Esophagus (tissue), 2 donors: ENCODE results near the gene SLC25A41. TPM values are rescaled to one million over a fixed set of nuclear protein-coding genes. Genes with fewer than 3 reads are reported as not detected.
A peak's percentile ranks its signal among the peaks of the same experiment; 100 is the strongest.

Experiments used
- H3K27ac ChIP-seq, 2 donors: one replicate each; pipeline ENCODE4 v1.5.1; 2013; ENCODE audit warnings: low read depth in 2 of 2, mild to moderate bottlenecking in 2 of 2, inconsistent platforms in 1 of 2, low read length in 1 of 2, moderate library complexity in 1 of 2
- H3K27me3 ChIP-seq, 2 donors: one replicate each; pipeline ENCODE4 v1.6.1; 2013; ENCODE audit warnings: low read length in 2 of 2, control low read depth in 1 of 2, mild to moderate bottlenecking in 1 of 2; ENCODE audit not compliant: insufficient read depth in 2 of 2, control insufficient read depth in 1 of 2
- H3K36me3 ChIP-seq, 2 donors: one replicate each; pipeline ENCODE4 v1.6.1; 2013; ENCODE audit warnings: low read length in 1 of 2; ENCODE audit not compliant: control insufficient read depth in 2 of 2, insufficient read depth in 2 of 2
- H3K4me1 ChIP-seq, 2 donors: one replicate each; pipeline ENCODE4 v1.6.1; 2013; ENCODE audit warnings: low read length in 1 of 2; ENCODE audit not compliant: control insufficient read depth in 2 of 2, insufficient read depth in 2 of 2
- H3K4me3 ChIP-seq, 2 donors: one replicate each; pipeline ENCODE4 v1.5.1; 2013; ENCODE audit warnings: low read length in 2 of 2, mild to moderate bottlenecking in 2 of 2, low read depth in 1 of 2, moderate library complexity in 1 of 2
- H3K9me3 ChIP-seq, 2 donors: one replicate each; pipeline ENCODE4 v1.6.1; 2013; ENCODE audit warnings: mild to moderate bottlenecking in 2 of 2, low read depth in 1 of 2, low read length in 1 of 2, moderate library complexity in 1 of 2; ENCODE audit not compliant: control insufficient read depth in 2 of 2, insufficient read depth in 1 of 2
- WGBS, 2 donors: extraction: QIAGEN DNeasy Blood & Tissue Kit; methylation state at CpG; one replicate each; pipeline ENCODE4 v1.1.7; 2013; 5-methylcytosine and 5-hydroxymethylcytosine counted together
- polyA plus RNA-seq, 2 donors: library from polyadenylated mRNA; stranded (reverse); fragments of 200-250 nt; gene quantifications; one replicate each; pipeline ENCODE4 v1.2.3, GENCODE V29; 2013
- donor health status: healthy with polysubstance abuse.
- donor health status: Bipolar disorder and iron deficiency.

The SLC25A41 gene
- polyA plus RNA-seq = 1 to 10 TPM in 1 of 2 donors, under 1 TPM in 1; 0.36 to 1.4 TPM

DNA sequence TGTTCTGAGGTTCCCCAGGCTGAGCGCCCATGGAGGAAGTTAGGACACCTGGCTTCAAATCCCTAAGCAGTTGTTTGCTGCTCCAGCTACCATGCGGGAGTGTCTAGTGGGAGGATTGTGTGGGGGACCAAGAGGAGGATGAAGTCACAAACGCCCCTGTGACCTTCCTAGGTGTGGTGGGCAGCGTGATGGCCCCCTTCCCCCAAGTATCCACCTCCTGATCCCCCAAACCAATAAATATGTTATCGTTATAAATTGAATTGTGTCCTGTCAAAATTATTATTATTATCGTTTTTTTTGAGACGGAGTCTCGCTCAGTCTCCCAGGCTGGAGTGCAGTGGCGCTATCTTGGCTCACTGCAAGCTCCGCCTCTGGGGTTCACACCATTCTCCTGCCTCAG lies at the start of gene SLC25A41:
Gene SLC25A41, minus strand, starts transcription at position 101 of the 400 bp plus-strand sequence. Its CDS starts 70 bp downstream, at position 31.
- H3K9me3 ChIP-seq = no peaks in the 10 kb centered on the region
- no peak within 1 kb of the TSS for H3K4me3 ChIP-seq
- 92 to 93% methylated on average over 10 of the region's 10 CpGs for WGBS, 2 donors
- H3K4me1 ChIP-seq = no peaks in the 10 kb centered on the region
- H3K27ac ChIP-seq = no peak within 1 kb of the TSS
- no peaks in the 10 kb centered on the region for H3K27me3 ChIP-seq
- H3K36me3 ChIP-seq = no peaks in the 10 kb centered on the region

DNA sequence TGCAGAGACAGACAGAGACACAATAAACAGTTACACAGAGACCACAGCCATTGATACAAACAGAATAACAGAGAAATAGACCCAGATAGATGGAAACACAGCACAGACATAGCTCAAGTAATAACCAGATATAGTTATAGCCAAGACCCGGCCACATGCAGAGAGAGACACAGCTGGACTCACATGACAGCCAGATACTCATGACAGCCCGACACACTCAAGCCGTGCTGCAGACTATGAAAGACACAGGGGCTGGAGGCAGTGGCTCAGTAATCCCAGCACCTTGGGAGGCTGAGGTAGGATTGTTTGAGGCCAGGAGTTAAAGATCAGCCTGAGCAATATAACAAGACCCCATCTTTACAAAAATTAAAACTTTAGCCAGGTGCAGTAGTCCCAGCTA lies 49.7 kb upstream of the SLC25A41 start:
- H3K27ac ChIP-seq = no peak overlapping the region
- no peaks in the 10 kb centered on the region for H3K9me3 ChIP-seq
- no peaks in the 10 kb centered on the region for H3K27me3 ChIP-seq
- peaks cover 0 to 5% of the 10 kb centered on the region in 2 donors for H3K4me1 ChIP-seq
- H3K4me3 ChIP-seq = no peak overlapping the region
- 54 to 56% methylated on average over 3 of the region's 3 CpGs for WGBS, 2 donors
- no peaks in the 10 kb centered on the region for H3K36me3 ChIP-seq

DNA sequence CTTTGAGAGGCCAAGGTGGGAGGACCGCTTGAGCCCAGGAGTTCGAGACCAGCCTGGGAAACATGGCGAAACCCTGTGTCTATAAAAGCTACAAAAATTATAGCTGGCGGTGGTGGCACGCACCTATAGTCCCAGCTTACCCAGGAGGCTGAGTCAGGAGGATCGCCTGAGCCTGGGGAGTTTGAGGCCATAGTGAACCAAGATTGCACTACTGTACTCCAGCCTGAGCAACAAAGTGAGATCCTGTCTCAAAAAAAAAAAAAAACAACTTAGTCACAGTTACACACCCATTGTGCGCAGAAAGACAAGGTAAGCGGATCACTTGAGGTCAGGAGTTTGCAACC lies 48.8 kb upstream of the SLC25A41 start:
- Histone ChIP-seq H3K27me3 (no peaks in the 10 kb centered on the region), H3K4me3 (no peak overlapping the region), H3K36me3 (no peaks in the 10 kb centered on the region), H3K4me1 (peaks cover 0 to 5% of the 10 kb centered on the region in 2 donors), H3K27ac (peak overlapping the region in 1 of 2 donors; percentile 15), H3K9me3 (no peaks in the 10 kb centered on the region)
- 95% methylated on average over 8 of the region's 8 CpGs for WGBS, 2 donors

DNA sequence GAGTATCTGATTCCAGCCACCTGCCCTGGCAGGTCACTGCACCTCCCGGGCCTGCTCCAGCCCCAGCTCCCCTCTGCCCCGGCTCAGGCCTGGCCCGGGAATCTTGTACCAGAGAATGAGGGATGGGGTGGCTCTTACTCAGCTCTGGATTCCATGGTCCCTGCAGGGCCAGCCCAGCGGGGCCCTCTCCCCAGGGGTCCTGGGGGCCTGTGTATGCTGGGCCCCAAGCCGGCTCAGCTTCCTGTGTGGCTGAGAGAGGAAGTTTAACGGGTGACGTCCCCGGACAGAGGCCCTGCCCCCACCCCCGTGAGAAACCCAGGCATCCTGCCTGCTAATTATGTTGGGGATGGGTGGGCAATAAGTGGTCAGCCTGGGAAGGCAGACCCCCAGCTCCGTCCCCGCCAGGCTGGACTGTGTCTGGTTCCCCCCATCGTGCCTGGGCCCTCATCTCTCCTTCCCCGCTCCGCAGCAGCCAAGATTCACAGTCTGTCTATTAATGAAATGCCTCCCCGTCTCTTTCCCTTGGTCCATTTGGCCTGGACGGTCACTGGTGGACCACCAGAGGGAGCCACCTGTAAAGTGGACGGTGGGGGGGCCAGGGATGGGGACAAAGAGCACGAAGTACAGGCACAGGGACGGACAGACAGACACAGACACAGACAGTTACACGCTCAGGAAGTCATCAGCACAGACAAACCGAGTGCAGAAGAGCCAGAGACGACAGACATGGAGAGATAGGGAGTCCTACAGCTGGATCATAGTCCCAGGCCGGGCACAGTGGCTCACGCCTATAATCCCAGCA lies 48.2 kb upstream of the SLC25A41 start, which contains the start of gene DENND1C:
Gene DENND1C, minus strand, starts transcription at position 247 of the 802 bp plus-strand sequence. Its CDS starts 92 bp downstream, at position 155.
- Histone ChIP-seq H3K4me3 (peak within 1 kb of the TSS; percentile 13 to 46), H3K4me1 (peaks cover 2 to 5% of the 10 kb centered on the region in 2 donors), H3K9me3 (no peaks in the 10 kb centered on the region), H3K36me3 (no peaks in the 10 kb centered on the region), H3K27ac (peak within 1 kb of the TSS; percentile 19 to 58), H3K27me3 (no peaks in the 10 kb centered on the region)
- WGBS, 2 donors = 37 to 46% methylated on average over 24 of the region's 24 CpGs

DNA sequence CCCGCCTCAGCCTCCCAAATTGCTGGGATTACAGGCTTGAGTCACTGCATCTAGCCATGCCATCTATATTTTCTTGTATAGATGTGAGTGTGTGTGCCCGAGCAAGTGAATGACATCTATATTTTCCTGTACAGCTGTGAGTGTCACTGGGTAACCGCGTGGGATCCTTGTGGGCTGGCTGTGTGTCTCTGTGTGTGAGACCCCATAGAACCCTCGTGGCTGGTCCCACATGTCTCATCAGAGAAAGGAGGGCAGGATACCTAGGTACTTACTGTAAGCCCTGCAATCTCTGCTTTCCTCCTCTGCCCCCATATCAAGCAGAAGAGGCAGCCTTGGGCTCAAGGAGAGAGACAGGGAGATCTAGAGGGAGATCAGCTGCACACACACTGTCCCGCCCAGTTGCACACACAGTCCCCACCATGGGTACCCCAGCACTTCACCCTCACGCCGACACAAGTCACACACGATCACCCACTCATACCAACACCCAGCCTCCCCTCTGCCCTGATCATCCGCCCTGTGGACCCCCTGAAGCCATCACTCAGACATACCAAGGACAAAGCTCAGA lies 47.4 kb upstream of the SLC25A41 start:
- no peaks in the 10 kb centered on the region for H3K9me3 ChIP-seq
- WGBS, 2 donors = 61 to 64% methylated on average over 10 of the region's 10 CpGs
- H3K4me1 ChIP-seq = peaks cover 6 to 10% of the 10 kb centered on the region in 2 donors
- H3K36me3 ChIP-seq = no peaks in the 10 kb centered on the region
- H3K27ac ChIP-seq = peak overlapping the region in 1 of 2 donors; percentile 58
- H3K4me3 ChIP-seq = peak overlapping the region; percentile 13 to 46
- no peaks in the 10 kb centered on the region for H3K27me3 ChIP-seq

DNA sequence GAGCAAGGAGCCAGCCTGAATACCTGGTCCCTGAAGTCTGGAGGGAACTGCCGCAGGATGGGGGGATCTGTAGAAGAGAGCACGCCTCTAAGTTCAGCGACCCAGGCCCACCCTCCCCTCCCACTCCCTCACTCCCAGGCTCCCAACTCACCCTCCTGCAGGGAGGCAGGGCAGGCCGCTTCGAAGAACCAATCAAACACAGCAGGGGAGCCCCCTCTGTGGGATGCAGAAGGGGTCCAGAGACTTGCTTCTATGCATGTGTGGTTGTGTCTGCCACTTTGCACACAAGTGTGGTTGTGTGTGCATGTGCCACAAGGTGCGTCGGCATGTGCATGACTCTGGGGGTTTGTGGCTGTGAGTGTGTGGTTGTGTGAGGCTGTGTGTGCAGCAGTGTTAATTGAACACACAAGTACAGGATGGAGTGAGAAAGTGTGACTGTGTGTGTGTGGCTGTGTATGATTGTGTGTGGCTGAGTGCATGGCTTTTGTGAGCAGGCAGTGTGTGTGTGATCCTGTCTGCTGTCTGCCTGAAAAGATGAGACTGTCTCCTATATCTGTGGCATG lies 46.4 kb upstream of the SLC25A41 start:
- Histone ChIP-seq H3K27ac (no peak overlapping the region), H3K4me1 (peaks cover 6 to 19% of the 10 kb centered on the region in 2 donors), H3K27me3 (no peaks in the 10 kb centered on the region), H3K9me3 (no peaks in the 10 kb centered on the region), H3K36me3 (no peaks in the 10 kb centered on the region), H3K4me3 (no peak overlapping the region)
- 71 to 74% methylated on average over 7 of the region's 7 CpGs for WGBS, 2 donors

DNA sequence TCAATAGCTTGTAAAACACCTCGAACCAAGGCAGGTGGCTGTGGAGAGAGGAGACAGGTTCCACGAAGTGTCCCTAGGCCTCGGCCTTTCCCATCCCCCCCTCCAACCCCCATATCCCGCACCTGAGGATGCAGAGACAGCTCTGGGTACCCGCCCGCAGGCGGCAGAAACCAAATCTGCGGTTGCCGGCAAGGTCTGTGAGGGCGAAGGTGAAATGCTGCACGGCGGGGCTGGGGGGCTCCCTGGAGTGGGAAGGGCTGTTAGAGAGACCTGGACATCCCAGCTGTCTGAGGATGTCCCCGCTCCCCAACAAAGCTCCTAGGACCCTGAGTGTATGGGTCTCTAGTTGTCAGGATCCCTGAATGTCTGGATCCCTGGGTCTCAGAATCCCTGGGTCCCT lies 45.3 kb upstream of the SLC25A41 start:
- H3K36me3 ChIP-seq = no peaks in the 10 kb centered on the region
- no peak overlapping the region for H3K27ac ChIP-seq
- no peaks in the 10 kb centered on the region for H3K9me3 ChIP-seq
- no peak overlapping the region for H3K4me3 ChIP-seq
- WGBS, 2 donors = 83 to 91% methylated on average over 13 of the region's 13 CpGs
- peaks cover 6 to 19% of the 10 kb centered on the region in 2 donors for H3K4me1 ChIP-seq
- no peaks in the 10 kb centered on the region for H3K27me3 ChIP-seq

DNA sequence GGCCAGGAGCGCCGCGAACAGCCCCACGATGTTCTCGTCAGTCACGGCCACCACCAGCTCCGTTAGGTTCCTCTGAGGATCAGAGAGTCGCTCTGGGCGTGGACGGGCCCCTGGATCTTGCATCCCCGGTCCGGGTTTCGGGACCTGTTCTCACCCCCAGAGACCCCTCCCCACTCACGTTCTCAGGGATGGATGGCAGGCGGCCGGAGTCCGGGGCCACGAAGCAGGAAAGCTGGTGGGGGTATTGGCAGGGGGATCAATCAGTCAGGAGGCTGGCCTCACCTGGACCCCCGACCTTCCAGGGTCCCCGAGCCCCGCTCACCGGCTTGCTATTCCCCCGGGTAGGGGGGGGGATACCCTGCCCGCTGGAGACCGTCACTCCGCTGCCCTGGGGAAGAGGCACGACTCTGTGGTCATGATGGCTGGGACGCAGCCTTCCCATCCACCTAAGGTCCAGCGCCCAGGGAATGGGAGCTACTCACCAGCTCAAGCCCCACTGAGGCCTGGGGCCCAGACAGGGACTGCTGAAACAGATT lies 43.4 kb upstream of the SLC25A41 start:
- Histone ChIP-seq H3K4me1 (peaks cover 6 to 15% of the 10 kb centered on the region in 2 donors), H3K27me3 (no peaks in the 10 kb centered on the region), H3K27ac (no peak overlapping the region), H3K4me3 (peak overlapping the region in 1 of 2 donors; percentile 5), H3K36me3 (no peaks in the 10 kb centered on the region), H3K9me3 (no peaks in the 10 kb centered on the region)
- 25 to 37% methylated on average over 27 to 29 of the region's 29 CpGs for WGBS, 2 donors

DNA sequence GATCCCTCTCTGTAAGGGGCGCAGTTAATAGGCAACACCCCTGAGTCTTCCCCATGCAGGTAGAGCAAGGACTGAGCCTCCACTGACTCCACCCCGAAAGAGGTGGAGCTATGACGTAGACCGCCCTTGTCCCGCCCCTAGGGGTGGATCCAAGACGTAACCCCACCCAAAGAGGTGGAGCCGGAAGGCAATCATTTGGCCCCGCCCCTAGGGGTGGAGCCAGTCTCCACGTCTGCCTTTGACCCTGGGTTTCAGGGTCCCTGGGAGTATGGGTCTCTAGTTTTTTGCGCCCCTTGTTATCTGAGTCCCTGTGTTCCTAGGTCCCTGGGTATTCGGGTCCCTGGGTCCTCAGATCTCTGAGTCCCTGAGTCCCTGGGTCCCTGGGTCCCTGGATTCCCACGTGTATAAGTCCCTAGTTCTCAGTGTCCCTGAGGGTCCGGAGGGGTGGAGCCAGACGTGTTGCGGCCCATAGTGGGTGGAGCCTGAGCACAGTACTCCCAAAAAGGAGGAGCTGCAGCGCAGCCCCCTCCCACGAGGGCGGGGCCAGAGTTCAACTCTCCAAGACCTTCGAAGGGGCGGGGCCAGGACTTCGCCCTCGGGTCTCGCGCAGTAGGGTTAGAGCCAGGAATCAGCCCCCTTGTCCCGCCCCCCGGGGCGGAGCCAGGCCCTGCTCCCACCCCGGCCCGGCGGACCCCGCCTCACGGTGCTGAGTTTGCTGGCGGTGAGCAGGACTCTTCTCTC lies 42.8 kb upstream of the SLC25A41 start:
- Histone ChIP-seq H3K4me1 (peaks cover 6 to 15% of the 10 kb centered on the region in 2 donors), H3K27me3 (no peaks in the 10 kb centered on the region), H3K9me3 (no peaks in the 10 kb centered on the region), H3K4me3 (peak overlapping the region in 1 of 2 donors; percentile 5), H3K36me3 (no peaks in the 10 kb centered on the region), H3K27ac (no peak overlapping the region)
- 15 to 33% methylated on average over 31 to 33 of the region's 33 CpGs for WGBS, 2 donors
